Measurements from ENCODE around the gene WDR36.

The WDR36 gene

DNA sequence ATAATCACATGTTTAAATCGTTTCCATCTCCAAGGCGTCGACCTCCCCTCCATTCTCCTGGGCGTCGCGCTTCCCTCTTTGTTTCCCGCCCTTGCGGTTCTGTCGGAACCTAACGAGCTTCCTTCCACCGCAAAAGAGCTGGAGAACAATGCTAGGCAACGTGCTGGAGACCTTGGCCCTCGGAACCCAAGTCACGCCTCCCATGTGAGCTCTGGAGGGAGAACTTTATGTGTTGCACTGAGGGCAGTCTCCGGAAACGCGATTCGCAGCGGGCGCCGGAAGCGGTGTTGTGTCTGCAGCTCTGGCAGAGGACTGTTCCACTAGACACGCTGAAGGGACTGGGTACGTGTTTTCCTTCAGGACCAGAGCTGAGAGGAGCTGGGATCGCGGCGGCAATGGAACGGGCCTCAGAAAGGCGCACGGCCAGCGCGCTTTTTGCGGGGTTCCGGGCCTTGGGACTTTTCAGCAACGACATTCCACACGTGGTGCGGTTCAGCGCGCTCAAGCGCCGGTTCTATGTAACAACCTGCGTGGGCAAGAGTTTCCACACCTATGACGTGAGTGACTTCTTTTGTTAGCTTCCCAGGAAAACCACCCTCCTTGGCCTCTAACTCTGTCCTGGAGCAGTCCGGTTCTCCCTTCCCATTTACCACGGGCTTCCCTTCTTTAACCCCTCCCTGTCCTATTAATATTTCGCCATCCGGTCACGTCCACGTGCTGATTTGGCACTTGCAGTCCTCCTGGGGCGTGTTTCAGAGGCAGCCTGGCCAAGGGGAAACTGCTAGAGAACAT lies at the start of gene WDR36:
Gene WDR36 (plus strand): TSS at position 287 of the 792 bp plus-strand sequence. CDS start 109 bp downstream, at position 396.
- DNase-seq (ENCODE audit: low read depth), result peak; percentile 82

DNA sequence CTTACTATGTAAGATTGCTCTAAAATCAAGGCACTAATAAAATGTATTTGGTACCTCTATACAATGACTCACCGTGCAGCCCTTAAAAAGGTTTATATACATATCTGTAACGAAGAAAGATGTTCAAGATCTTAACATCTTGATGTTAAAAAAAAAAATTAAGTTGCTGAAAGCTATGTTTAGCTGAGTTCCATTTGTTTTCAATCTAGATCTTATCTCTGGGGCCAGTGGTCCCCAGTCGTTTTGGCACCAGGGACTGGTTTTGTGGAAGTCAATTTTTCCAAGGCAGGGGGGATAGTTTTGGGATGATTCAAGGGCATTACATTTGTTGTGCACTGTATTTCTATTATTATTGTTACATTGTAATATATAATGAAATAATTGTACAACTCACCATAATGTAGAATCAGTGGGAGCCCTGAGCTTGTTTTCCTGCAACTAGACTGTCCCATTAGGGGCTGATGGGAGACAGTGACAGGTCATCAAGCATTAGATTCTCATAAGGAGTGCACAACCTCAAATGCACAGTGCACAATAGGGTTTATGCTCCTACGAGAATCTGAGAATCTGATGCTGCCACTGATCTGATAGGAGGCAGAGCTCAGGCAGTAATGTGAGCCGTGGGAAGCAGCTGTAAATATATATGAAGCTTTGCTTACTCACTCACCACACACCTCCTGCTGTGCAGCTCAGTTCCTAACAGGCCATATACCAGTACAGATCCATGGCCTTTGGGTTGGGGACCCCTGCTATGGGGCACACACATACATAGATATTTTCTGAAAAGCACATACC lies 48.2 kb upstream of the WDR36 start:
- no peak for DNase-seq (ENCODE audit: low read depth)

DNA sequence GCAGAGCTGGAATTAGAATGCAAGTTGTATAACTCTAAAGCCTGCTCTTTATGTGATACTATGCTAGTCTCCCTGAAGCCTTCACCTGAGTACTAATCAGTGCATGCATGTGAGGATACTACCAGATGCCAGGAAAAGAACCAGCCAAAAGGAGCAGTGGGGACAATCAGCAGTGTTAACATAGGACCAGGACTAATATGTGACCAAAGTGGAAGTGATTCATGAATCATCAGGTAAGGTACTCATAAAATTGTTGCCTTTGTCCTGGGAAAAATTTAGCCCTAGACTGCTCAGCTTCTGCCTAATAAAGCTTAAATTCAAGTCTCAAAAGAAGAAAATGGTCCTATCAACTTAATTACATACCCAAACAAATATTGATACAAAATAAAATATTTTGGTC lies 34.1 kb upstream of the WDR36 start:
- no peak for DNase-seq (ENCODE audit: low read depth)

DNA sequence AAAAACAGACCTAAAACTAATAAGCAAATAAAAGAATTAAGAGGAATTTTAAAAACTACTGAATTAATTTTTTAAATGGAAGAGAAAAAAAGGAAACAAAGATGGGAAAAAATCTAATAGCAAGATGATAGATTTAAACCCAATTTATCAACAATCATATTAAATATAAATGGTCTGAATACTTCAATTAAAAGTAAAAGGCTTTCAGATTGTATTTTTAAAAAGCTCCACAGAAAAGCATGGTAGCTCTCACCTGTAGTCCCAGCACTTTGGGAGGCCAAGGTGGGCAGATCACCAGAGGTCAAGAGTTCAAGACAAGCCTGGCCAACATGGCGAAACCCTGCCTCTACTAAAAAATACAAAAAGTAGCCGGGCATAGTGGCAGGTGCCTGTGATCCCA lies 32.0 kb upstream of the WDR36 start:
- no peak for DNase-seq (ENCODE audit: low read depth)

DNA sequence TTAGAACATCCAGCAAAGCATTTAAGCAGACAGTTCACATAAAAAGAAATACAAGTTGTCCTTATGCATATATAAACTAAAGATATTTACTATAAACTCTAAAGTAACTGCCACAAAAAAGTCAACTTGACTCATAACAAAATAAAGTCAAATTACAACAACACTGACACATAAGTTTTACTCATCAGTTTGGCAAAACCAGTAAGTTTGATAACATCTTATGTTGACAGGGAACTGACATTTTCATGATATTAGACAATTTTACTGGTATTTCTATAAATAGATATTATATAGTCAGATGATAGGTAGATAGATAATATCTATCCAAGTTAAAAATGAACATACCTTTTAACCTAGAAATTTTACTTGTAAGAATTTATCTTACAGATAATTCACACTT lies 30.5 kb upstream of the WDR36 start:
- no peak for DNase-seq (ENCODE audit: low read depth)

DNA sequence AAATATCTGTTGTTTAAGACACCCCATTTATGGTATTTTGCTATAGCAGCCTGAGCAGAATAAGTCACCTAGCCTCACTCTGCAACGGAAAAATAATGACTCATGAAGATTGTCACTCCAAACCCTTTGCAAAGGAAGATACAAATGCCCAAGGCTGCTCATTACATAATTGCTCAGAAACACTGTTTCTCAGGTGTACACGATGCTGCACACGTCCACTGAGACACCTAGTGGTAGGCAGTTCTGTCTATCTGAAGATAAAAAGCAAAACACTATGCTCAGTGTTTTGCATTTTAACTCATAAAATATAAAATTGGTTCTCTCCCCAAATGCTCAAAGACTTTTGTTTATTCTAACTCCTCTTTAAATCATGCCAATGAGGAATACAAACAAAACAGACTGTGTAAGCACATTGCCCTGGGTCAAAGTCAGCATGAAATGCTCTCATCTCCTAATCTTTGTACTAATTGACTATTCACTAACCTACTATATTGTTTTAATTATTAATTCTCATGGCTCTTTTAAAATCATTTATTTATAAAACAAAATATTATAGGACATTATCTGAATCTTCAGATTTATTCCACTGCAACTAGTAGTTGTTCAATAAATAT lies 28.3 kb upstream of the WDR36 start:
- no peak for DNase-seq (ENCODE audit: low read depth)

DNA sequence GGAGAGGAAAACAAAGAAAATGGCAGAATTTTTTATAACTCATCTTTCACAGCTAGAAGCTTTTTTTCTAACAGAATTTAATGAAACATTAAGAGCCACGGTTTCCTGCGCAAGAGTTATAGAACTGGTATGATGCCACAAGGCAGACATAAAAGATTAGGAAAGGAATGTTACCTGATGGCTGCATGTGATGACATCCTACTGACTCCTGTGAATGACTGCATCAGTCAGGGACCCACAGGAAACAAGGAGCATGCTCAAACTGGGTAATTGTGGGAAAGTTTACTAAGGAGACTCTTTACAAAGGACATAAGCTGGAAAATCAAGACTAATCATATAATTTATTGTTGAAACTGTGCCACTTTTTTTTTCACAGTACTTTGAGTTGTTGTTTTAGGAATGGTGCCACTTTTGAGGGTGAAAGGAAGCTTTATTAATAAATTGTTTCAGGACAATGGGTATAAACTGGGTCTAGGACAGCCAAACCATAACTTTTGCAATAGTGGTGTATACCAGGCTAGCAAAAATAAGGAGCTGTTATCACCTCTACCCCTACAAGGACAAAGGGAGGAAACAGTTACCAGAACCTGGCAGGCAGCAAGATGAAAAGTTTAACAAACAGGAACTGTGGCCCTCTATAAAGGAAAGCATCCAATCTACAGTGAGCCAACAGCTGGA lies 25.7 kb upstream of the WDR36 start:
- no peak for DNase-seq (ENCODE audit: low read depth)

DNA sequence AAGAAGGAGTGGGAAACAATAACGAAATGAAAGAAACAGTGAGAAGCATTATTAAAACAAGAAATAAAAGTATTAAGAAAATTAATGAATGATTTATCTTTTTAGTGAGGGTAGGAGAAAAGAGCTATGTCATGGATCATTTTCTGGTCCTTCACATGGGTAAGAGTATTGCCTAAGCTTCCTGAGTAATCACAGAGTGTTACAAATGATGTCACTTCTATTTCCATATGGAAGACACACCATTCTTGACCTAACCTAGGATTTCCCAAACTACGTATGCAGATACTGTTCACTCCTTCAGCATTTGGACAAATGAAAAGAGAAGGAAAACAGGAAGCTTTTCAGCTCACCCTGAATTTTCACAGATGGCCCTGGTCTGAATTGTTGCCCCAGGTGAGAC lies 23.9 kb upstream of the WDR36 start:
- DNase-seq (ENCODE audit: low read depth), result no peak

DNA sequence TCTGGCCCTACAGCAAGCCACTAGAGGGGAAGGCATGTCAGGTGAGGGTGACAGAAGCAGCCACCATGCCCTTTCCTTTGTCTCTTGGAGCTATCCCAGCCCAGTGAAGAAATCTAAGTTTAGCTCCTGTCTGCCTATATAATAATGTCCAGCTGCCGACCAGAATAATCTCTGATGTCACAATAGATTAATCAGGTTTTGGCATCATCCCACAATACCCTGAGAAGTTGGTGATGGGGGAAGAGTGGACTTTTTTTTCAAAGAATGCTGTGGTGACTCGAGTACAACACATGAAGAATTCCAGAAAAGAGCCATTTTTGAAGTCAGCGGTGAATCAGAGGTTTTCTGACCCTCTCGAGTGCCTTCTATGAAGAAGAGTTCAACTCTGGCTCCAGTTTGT lies 22.3 kb upstream of the WDR36 start:
- DNase-seq (ENCODE audit: low read depth), result no peak

DNA sequence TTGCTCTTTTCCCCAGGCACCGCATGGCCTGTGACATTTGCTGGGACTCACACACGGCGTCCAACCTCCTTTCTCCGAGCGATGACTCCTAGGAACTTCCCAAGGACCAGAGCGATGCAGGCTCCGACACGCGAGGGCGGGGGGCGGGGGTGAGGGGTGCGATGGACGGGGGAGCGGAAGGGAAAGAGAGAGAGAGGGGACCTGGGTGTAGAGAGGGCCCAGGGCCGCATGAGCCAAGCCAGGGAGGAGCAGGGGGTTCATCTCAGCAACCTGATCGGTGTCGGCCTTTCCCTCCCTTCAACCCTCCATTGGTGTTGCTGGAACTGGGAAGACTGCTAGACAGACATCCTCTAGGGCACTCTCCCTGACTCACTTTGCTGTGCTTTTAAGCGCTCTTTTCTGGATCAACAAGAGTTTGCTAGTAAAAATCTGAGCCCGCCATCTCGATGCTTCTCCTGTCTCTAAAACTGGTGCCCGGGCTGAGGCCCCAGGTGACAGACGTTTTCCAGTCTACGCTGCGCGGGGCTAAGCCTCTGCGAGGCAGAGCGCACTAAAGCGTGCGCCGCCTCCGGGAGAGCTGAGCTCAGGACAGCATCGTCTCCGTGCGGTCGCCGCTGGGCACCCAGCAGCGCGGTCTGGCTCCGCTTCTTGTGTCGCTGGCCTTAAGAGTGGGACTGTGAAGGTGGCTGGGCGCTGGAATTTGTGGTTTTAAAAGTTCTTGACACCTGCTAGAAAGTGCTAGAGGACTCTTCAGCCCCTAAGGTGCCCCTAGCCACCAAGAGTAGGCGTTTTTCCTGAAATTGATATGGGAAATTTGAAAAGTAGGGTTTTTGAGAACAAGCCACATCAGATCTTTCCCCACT lies 21.6 kb upstream of the WDR36 start:
- no peak for DNase-seq (ENCODE audit: low read depth)

DNA sequence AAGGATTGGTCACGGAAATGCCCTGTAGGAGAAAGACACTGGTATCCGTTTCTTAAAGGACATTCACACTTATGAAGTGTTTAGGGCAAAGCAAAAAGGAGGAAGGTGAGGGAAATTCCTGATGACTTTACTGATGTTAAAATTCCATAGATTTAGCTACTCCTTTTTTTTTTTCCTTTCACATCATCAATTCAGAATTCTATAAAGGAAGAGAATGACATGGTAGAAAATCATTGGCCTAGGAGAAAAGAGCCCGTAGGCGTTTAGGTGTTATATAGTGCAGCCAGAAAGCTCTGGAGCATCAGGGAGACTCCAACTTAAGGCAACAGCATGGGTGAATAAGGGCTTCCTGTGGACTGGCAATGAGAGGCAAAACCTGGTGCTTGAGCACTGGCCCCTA lies 20.7 kb upstream of the WDR36 start, which contains the start of gene TSLP:
Gene TSLP (plus strand): TSS at position 301 of the 400 bp plus-strand sequence. CDS start 178 bp downstream, outside the sequence.
- DNase-seq (ENCODE audit: low read depth), result no peak

DNA sequence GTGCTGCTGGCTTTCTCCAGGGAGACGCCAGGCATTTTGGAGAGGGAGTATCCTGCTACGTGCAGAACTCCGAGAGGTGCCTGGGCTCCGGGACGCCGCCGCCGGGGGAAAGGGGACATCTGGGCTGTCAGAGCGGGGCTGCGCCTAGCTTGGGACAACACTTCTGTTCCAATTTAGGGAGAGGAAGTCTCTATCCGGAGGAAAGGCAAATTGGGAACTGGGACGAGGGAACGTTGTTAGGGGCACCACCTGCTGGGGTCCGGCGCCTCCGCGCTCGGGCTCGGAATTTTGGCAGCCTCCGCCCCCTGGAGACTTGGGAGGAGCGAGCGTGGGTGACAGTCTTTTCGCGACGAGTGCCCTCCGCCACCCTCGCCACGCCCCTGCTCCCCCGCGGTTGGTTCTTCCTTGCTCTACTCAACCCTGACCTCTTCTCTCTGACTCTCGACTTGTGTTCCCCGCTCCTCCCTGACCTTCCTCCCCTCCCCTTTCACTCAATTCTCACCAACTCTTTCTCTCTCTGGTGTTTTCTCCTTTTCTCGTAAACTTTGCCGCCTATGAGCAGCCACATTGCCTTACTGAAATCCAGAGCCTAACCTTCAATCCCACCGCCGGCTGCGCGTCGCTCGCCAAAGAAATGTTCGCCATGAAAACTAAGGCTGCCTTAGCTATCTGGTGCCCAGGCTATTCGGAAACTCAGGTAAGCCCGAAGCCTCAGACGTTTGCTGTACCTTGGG lies 19.0 kb upstream of the WDR36 start:
- DNase-seq (ENCODE audit: low read depth), result no peak

DNA sequence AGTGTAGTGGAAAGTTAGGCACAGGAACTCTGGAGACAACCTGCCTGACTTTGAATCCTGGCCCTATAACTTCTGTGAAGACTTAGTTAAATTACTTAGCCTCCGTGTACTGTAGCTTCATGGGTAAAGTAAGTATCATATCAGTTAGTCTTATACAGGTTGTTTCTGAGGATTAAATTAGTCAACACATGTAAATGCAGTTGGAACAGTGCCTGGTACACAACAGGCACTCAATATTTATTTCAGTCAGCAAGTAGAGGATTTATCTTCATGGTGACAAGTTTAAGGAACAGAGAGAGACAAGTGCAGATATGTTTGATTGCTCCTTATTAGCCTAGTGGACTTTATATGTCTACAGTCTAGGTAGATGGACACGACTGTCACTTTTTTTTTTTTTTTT lies 17.9 kb upstream of the WDR36 start:
- DNase-seq (ENCODE audit: low read depth), result no peak

DNA sequence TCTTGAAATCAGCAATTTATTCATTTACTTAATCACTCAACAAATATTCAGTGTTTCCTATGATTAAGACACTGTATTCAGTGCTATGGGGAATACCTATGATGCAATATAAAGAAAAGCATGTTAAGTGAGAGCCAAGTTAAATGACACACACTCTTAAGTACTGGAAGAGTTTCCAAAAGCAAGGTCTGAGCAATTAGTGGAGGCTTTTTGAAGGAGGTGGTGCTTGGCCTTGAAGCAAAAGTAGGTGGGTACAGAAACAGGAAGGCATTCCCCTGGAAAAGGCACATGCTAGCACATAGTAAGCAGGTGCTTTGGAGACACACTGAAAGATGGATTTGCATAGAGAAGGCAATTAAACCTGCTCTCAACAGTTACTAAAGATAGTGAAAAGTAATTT lies 16.6 kb upstream of the WDR36 start:
- DNase-seq (ENCODE audit: low read depth), result peak; percentile 79

DNA sequence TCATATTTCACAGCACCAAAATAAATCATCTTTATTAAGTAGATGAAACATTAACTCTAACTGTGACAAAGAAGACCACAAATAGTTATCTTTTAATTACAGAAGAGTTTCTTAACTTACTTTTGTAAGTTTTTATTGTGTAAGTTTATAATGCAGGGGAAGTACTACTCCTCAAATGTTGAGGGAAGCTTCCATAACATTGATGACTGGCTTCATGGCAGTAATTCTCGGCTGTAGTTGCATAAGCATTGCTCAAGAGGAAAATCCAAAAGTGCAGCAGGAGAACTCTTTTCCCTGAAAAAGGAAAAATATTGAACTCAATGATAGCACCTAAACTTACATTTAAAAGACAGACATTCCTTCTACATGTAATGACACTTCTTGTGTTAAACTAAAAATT lies 16.1 kb upstream of the WDR36 start:
- no peak for DNase-seq (ENCODE audit: low read depth)

DNA sequence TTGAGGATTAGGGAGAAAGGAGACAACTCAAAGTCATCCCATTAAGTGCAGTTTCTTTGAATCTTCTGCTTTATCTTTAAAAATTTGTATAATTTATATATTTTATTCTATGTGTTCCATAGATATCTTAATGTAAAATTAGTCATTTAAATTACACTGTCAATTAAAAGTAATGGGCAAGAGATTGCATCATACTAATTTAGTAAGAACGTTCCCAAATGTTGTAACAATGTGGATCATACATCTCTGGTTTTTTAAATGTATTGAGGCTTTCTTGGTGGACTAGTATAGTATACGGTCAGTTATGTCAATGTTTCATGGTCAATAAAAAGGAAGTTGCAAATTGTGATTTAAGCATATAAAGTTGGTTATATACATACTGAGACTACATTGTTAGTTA lies 14.5 kb upstream of the WDR36 start:
- DNase-seq (ENCODE audit: low read depth), result no peak

DNA sequence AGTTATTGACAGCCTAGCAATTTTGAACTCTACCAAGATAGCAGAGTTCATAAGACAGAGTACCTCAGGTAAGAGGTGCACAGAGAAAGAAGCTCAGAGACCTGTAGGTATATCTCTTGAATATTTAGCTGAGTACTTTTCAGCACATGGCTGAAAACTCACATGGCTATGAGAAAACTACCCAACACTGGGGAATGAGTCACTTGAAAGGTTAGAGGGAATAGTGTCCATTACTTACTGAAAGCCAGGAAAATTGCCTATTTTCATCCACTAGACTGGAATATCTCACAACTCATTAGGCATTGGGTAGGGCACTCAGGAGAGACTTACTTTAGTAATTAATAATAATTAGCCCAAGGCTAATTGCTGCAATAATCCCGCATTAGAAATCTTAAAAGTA lies 12.3 kb upstream of the WDR36 start:
- DNase-seq (ENCODE audit: low read depth), result no peak

DNA sequence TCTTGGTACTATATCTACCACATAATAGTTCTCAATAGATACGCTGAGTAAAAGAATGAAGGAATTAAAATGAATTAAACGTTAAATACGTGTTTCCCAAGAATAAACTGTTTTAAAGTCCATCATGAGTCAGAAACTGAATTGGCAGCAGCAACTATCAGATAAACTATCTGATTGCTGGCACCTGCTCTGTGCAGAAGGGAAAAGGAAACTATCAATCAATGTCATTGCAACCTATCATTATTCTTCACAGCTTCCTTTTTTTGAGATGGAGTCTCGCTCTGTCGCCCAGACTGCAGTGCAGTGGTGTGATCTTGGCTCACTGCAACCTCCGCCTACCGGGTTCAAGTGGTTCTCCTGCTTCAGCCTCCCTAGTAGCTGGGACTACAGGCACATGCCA lies 8.8 kb upstream of the WDR36 start:
- DNase-seq (ENCODE audit: low read depth), result no peak

DNA sequence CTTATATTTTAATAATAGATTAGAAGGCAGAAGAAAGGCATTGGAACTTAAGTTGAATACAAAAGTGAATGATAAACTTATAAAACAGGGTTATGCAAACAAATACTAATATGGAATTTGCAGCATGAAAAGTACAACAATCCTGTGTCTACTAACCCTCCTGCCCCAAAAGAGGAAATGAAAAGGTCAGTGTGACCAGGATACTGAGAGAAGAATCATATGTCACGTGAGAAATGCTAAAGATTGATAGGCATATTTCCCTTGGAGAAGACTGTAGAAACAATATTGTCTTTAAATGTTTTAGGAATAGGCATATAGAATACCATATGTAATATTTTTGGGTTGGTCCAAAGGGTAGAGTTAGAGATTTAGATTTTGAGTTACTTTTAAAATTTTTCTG lies 3.8 kb downstream of the WDR36 start:
- no peak for DNase-seq (ENCODE audit: low read depth)

DNA sequence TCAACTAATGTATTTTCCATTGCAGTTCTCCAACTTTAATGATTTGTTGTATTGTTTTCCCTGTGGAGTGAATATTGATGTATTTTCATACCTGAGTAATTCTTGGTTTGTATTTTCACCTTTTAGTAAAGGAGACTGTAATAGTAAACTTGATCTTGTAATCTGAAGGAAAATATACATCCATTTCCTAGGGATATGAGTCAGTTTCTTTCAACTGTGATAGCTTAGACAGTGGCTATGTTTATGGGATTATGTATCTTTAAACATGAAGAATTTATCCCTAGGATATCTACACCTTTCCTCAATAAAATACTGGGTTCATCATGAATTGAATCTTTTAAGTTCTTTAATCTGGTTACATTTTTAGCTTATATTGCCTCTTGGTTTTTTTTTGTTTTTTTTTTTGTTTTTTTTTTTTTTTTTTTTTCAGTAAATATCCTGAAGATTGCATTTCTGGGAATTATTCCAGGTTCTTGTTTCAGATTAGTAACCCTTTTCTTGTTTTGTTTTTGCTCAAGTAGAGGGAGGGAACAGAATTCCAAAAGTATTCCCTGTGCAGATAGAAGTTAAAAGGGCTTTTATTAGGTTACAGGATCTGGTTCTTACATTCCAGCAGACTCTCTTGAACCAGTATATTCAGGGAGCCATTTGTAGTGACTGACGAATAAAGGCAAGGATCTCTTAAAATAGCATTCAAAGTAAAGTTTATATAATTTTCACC lies 7.1 kb downstream of the WDR36 start:
- no peak for DNase-seq (ENCODE audit: low read depth)

All from GM04503 (cell line).